HG02642 (cell line): ENCODE measurements around the gene SLC4A8.

Experiments used
- ATAC-seq: cut with Tn5 transposase; IDR thresholded peaks from one replicate; pipeline ENCODE4 v1.9.1; 2021; ENCODE audit warnings: mild to moderate bottlenecking; ENCODE audit not compliant: unreplicated experiment, poor library complexity

Gene SLC4A8

GRCh38 chr12:51547606-51548005 lies 123.0 kb downstream of the SLC4A8 start:
- ATAC-seq, result no peak

- ATAC-seq, result no peak
Measured at GRCh38 chr12:51548241-51548640, 123.6 kb downstream of the SLC4A8 start.

- no peak for ATAC-seq
Measured at GRCh38 chr12:51549637-51550036, 125.0 kb downstream of the SLC4A8 start.
